ENCODE measurements around the gene SLC25A46.

Gene SLC25A46

GRCh38 chr5:110757118-110757729 lies 18.4 kb downstream of the SLC25A46 start:
- peak; percentile 39 for TF ChIP-seq CTCF (IDR thresholded peaks at IDR 0.05; ENCODE audit: low read depth, low read length)
- DNase-seq (ENCODE audit: low read depth in 2 of 2) = peak; percentile 71 to 78

GRCh38 chr5:110760158-110760557 lies 21.4 kb downstream of the SLC25A46 start:
- TF ChIP-seq CTCF (IDR thresholded peaks at IDR 0.05; ENCODE audit: low read depth, low read length) = no peak
- no peak overlapping the region for H3K4me3 ChIP-seq (replicated peaks in 1 of 2; ENCODE audit: low read depth in 2 of 2, low read length in 2 of 2)
- no peak for DNase-seq (ENCODE audit: low read depth in 2 of 2)

More at GRCh38 chr5:110757118-110757729, 18.4 kb downstream of the SLC25A46 start:
- H3K4me3 ChIP-seq (replicated peaks in 1 of 2; ENCODE audit: low read depth in 2 of 2, low read length in 2 of 2) = no peak overlapping the region

GRCh38 chr5:110768138-110768860 lies 29.5 kb downstream of the SLC25A46 start:
- DNase-seq (ENCODE audit: low read depth in 2 of 2) = peak; percentile 31 to 76
- no peak for TF ChIP-seq CTCF (IDR thresholded peaks at IDR 0.05; ENCODE audit: low read depth, low read length)
- no peak overlapping the region for H3K4me3 ChIP-seq (replicated peaks in 1 of 2; ENCODE audit: low read depth in 2 of 2, low read length in 2 of 2)

- no peak for TF ChIP-seq CTCF (IDR thresholded peaks at IDR 0.05; ENCODE audit: low read depth, low read length)
- peak; percentile 75 to 91 for DNase-seq (ENCODE audit: low read depth in 2 of 2)
- H3K4me3 ChIP-seq (replicated peaks in 1 of 2; ENCODE audit: low read depth in 2 of 2, low read length in 2 of 2) = no peak overlapping the region
These were observed 30.3 kb downstream of the SLC25A46 start for GRCh38 chr5:110769000-110769681.

- no peak for TF ChIP-seq CTCF (IDR thresholded peaks at IDR 0.05; ENCODE audit: low read depth, low read length)
- DNase-seq (ENCODE audit: low read depth in 2 of 2) = no peak
- no peak overlapping the region for H3K4me3 ChIP-seq (replicated peaks in 1 of 2; ENCODE audit: low read depth in 2 of 2, low read length in 2 of 2)
These were observed 31.5 kb downstream of the SLC25A46 start for GRCh38 chr5:110770286-110770685.

GRCh38 chr5:110784901-110785300 lies 46.1 kb downstream of the SLC25A46 start:
- DNase-seq (ENCODE audit: low read depth in 2 of 2) = peak in 1 of 2 donors; percentile 63
- H3K4me3 ChIP-seq (replicated peaks in 1 of 2; ENCODE audit: low read depth in 2 of 2, low read length in 2 of 2) = no peak overlapping the region
- no peak for TF ChIP-seq CTCF (IDR thresholded peaks at IDR 0.05; ENCODE audit: low read depth, low read length)

All from cardiac fibroblast (primary cell).